ENCODE data around the gene IFNG-AS1.

Gene IFNG-AS1

GRCh38 chr12:67996347-67996746 is 7.1 kb downstream of the IFNG-AS1 start:
- DNase-seq, result no peak

- no peak for DNase-seq
Observed at GRCh38 chr12:67998379-67998778, 9.1 kb downstream of the IFNG-AS1 start.

- DNase-seq, result no peak
Observed at GRCh38 chr12:67999244-67999643, 10.0 kb downstream of the IFNG-AS1 start.

GRCh38 chr12:68001486-68002466 is 12.5 kb downstream of the IFNG-AS1 start:
- no peak for DNase-seq

- no peak for DNase-seq
Observed at GRCh38 chr12:68003777-68004176, 14.5 kb downstream of the IFNG-AS1 start.

GRCh38 chr12:68007033-68007432 is 17.8 kb downstream of the IFNG-AS1 start:
- DNase-seq, result no peak

- no peak for DNase-seq
Observed at GRCh38 chr12:68007466-68007865, 18.2 kb downstream of the IFNG-AS1 start.

GRCh38 chr12:68011206-68011881 is 22.1 kb downstream of the IFNG-AS1 start:
- DNase-seq, result no peak

GRCh38 chr12:68011882-68012207 is 22.6 kb downstream of the IFNG-AS1 start:
- no peak for DNase-seq

GRCh38 chr12:68012712-68013111 is 23.5 kb downstream of the IFNG-AS1 start:
- DNase-seq, result no peak

- DNase-seq, result no peak
Observed at GRCh38 chr12:68013181-68013580, 23.9 kb downstream of the IFNG-AS1 start.

GRCh38 chr12:68016136-68016535 is 26.9 kb downstream of the IFNG-AS1 start:
- no peak for DNase-seq

GRCh38 chr12:68018315-68018714 is 29.1 kb downstream of the IFNG-AS1 start:
- DNase-seq, result no peak

- DNase-seq, result no peak
Observed at GRCh38 chr12:68020049-68020448, 30.8 kb downstream of the IFNG-AS1 start.

GRCh38 chr12:68020699-68021098 is 31.5 kb downstream of the IFNG-AS1 start:
- DNase-seq, result no peak

- DNase-seq, result no peak
Observed at GRCh38 chr12:68028647-68029046, 39.4 kb downstream of the IFNG-AS1 start.

- no peak for DNase-seq
Observed at GRCh38 chr12:68030248-68030647, 41.0 kb downstream of the IFNG-AS1 start.

- DNase-seq, result no peak
Observed at GRCh38 chr12:68031174-68031573, 41.9 kb downstream of the IFNG-AS1 start.

- DNase-seq, result no peak
Observed at GRCh38 chr12:68031881-68032739, 42.9 kb downstream of the IFNG-AS1 start.

- no peak for DNase-seq
Observed at GRCh38 chr12:68034567-68034966, 45.3 kb downstream of the IFNG-AS1 start.

- DNase-seq, result no peak
Observed at GRCh38 chr12:68036642-68037041, 47.4 kb downstream of the IFNG-AS1 start.

- no peak for DNase-seq
Observed at GRCh38 chr12:68037616-68038255, 48.5 kb downstream of the IFNG-AS1 start.

GRCh38 chr12:68038650-68039049 is 49.4 kb downstream of the IFNG-AS1 start:
- DNase-seq, result no peak

All from activated naive CD4-positive, alpha-beta T cell treated with anti-CD3 and anti-CD28 coated beads, Interleukin-2, amount 50 U/mL, for 16 hours (primary cell).